ENCODE results near the gene GDF7.

GDF7 gene

GRCh38 chr2:20620696-20621365 is 46.1 kb upstream of the GDF7 start:
- no peak for TF ChIP-seq CTCF (IDR thresholded peaks at IDR 0.05; ENCODE audit: borderline replicate concordance, insufficient read depth, low read depth, low read length)
- no peak overlapping the region for H3K4me3 ChIP-seq (ENCODE audit: low read depth, low read length)

GRCh38 chr2:20621366-20622295 is 45.3 kb upstream of the GDF7 start:
- H3K4me3 ChIP-seq (ENCODE audit: low read depth, low read length), result no peak overlapping the region
- TF ChIP-seq CTCF (IDR thresholded peaks at IDR 0.05; ENCODE audit: borderline replicate concordance, insufficient read depth, low read depth, low read length), result no peak

GRCh38 chr2:20622296-20622686 is 44.7 kb upstream of the GDF7 start:
- TF ChIP-seq CTCF (IDR thresholded peaks at IDR 0.05; ENCODE audit: borderline replicate concordance, insufficient read depth, low read depth, low read length), result no peak
- H3K4me3 ChIP-seq (ENCODE audit: low read depth, low read length), result no peak overlapping the region

GRCh38 chr2:20622731-20623130 is 44.2 kb upstream of the GDF7 start:
- no peak overlapping the region for H3K4me3 ChIP-seq (ENCODE audit: low read depth, low read length)
- TF ChIP-seq CTCF (IDR thresholded peaks at IDR 0.05; ENCODE audit: borderline replicate concordance, insufficient read depth, low read depth, low read length), result no peak

GRCh38 chr2:20623241-20623640 is 43.7 kb upstream of the GDF7 start:
- no peak for TF ChIP-seq CTCF (IDR thresholded peaks at IDR 0.05; ENCODE audit: borderline replicate concordance, insufficient read depth, low read depth, low read length)
- no peak overlapping the region for H3K4me3 ChIP-seq (ENCODE audit: low read depth, low read length)

- no peak for TF ChIP-seq CTCF (IDR thresholded peaks at IDR 0.05; ENCODE audit: borderline replicate concordance, insufficient read depth, low read depth, low read length)
- no peak overlapping the region for H3K4me3 ChIP-seq (ENCODE audit: low read depth, low read length)
Observed at GRCh38 chr2:20623741-20624155, 43.2 kb upstream of the GDF7 start.
